ENCODE measurements around the gene ATP12A.

Gene ATP12A

DNA sequence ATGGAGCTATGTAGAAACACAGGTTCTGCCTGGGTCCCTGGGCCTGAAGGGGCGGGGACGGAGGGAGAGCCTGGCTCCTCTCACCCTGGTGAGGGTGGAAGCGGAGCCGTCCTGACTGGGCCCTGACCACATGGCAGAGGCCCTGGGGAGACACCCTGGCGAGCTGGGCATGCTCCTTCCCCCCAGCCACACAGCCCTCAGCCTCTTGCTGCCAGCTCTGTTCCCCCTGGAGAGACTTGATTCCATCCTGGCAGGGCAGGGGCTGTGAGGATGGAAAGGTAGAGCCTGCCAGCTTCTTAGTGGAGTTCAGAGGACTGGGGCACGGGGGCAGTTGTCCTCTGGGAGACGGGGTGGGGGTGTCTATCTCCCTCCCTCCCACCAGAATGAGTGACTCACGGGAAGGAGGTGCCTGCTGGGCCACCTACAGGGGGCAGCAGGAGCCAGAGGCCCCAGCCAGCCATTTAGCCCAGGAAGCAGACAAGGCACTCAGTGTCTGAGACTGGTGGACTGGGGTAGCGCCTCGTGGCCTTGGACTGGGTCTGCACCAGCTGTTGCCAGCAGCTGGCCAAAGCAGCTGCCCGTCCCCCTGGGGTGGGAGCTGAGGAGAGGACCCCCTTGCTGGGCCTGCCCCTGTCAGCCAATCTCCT lies 60.9 kb downstream of the ATP12A start:
- H3K9me3 Mint-ChIP-seq = no peaks in the 10 kb centered on the region
- H3K4me3 Mint-ChIP-seq = no peak overlapping the region
- peaks cover 31% of the 10 kb centered on the region for H3K4me1 Mint-ChIP-seq
- TF ChIP-seq, protein P1, sequence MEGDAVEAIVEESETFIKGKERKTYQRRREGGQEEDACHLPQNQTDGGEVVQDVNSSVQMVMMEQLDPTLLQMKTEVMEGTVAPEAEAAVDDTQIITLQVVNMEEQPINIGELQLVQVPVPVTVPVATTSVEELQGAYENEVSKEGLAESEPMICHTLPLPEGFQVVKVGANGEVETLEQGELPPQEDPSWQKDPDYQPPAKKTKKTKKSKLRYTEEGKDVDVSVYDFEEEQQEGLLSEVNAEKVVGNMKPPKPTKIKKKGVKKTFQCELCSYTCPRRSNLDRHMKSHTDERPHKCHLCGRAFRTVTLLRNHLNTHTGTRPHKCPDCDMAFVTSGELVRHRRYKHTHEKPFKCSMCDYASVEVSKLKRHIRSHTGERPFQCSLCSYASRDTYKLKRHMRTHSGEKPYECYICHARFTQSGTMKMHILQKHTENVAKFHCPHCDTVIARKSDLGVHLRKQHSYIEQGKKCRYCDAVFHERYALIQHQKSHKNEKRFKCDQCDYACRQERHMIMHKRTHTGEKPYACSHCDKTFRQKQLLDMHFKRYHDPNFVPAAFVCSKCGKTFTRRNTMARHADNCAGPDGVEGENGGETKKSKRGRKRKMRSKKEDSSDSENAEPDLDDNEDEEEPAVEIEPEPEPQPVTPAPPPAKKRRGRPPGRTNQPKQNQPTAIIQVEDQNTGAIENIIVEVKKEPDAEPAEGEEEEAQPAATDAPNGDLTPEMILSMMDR (IDR thresholded peaks at IDR 0.05; ENCODE audit: unreplicated experiment in 3 of 3) = no peak
- H3K27me3 Mint-ChIP-seq (ENCODE audit: low read depth) = peaks cover 42% of the 10 kb centered on the region
- H3K36me3 Mint-ChIP-seq (ENCODE audit: low read depth) = no peaks in the 10 kb centered on the region
- no peak overlapping the region for H3K27ac Mint-ChIP-seq

DNA sequence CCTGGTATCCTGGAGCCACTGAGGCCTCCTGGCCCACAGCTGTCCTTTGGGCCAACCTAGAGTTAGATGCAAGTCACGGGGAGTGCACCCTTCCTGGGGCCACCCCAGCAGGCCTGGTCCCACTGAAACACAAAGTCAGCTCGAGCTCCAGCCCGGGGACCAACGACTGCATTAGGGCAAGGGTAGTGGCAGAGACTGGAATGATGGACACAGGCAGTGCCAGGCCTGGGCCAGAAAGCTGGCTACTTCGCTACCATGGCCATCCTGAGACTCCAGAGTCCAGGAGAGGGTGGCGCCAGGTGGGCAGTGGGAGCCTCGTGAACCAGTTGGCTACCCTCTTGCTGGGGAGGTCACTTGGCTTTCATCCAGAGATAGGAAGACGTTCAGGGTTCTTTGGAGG lies 61.6 kb downstream of the ATP12A start:
- Mint-ChIP-seq H3K36me3 (ENCODE audit: low read depth) (no peaks in the 10 kb centered on the region), H3K4me3 (peak overlapping the region in 1 of 3 experiments; percentile 23), H3K9me3 (no peaks in the 10 kb centered on the region), H3K27me3 (ENCODE audit: low read depth) (peaks cover 48% of the 10 kb centered on the region), H3K27ac (peak overlapping the region in 1 of 3 experiments; percentile 52), H3K4me1 (peaks cover 31% of the 10 kb centered on the region)
- TF ChIP-seq, protein P1 (IDR thresholded peaks at IDR 0.05; ENCODE audit: unreplicated experiment in 3 of 3) = no peak

DNA sequence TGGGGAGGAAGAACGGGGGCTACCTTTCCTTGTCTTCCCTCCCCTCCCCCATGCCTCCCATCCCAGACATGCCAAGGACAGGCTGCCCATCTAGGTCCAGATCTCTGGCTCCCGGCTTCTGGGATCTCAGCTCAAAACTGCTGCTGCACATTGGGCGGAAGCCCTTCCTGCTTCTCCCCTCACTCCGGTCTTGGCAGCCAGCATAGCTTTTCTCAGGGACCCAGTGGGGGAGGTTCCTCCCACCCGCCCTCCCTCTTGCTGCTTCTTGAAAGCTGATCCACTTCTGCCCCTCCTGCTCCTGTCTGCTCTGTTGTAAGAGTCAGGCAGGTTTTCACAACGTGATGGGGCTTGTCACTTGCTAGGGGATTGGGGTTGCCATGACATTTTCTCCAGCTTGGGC lies 62.1 kb downstream of the ATP12A start:
- Mint-ChIP-seq H3K4me3 (peak overlapping the region in 2 of 3 experiments; percentile 46 to 55), H3K27ac (peak overlapping the region; percentile 44 to 52 (median 44)), H3K36me3 (ENCODE audit: low read depth) (no peaks in the 10 kb centered on the region), H3K9me3 (no peaks in the 10 kb centered on the region), H3K4me1 (peaks cover 34% of the 10 kb centered on the region), H3K27me3 (ENCODE audit: low read depth) (peaks cover 53% of the 10 kb centered on the region)
- TF ChIP-seq, protein P1 (IDR thresholded peaks at IDR 0.05; ENCODE audit: unreplicated experiment in 3 of 3) = no peak

DNA sequence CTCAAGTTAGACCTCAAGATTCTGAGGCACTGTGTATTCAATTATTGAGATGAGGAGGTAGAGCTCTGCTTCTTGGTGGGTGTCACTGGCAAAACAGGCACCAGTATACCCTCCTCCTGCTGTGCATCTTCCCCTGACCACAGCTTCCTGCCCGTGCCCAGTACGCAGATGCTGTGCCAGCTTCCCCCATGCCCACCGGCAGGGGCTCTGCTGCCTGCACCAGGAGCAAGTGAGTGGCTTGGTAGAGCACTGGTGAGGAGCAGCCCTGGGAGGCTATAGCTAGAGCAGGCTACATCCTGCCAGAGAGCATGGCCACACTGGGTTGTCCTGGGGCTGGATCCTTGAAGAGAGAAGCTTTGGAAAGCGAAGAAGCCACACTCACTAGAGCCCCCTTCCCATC lies 62.8 kb downstream of the ATP12A start:
- H3K4me3 Mint-ChIP-seq = peak overlapping the region in 2 of 3 experiments; percentile 46 to 55
- TF ChIP-seq, protein P1 (IDR thresholded peaks at IDR 0.05; ENCODE audit: unreplicated experiment in 3 of 3) = no peak
- H3K27ac Mint-ChIP-seq = peak overlapping the region in 1 of 3 experiments; percentile 44
- no peaks in the 10 kb centered on the region for H3K36me3 Mint-ChIP-seq (ENCODE audit: low read depth)
- H3K9me3 Mint-ChIP-seq = no peaks in the 10 kb centered on the region
- peaks cover 60% of the 10 kb centered on the region for H3K27me3 Mint-ChIP-seq (ENCODE audit: low read depth)
- peaks cover 35% of the 10 kb centered on the region for H3K4me1 Mint-ChIP-seq

DNA sequence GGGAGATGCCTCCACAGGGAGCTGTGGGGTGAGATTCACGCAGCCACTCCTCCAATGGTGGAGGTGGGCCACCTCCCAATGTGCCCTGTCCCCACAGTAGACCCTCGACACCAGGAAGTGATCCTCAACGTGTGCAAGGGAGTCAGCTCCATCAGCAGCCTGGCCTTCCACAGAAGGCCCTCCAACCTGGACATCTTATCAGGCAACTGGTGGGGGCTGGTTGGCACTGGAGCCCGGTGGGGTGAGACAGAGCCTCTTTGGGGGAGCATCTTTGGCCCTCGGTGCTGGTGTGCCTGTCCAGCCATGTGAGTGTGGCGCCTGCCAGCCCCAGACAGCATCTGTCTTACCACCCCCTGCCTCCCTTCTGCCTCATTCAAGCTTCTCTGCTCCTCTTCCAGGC lies 64.0 kb downstream of the ATP12A start:
- TF ChIP-seq, protein P1 (IDR thresholded peaks at IDR 0.05; ENCODE audit: unreplicated experiment in 3 of 3) = no peak
- Mint-ChIP-seq H3K4me3 (peak overlapping the region in 1 of 3 experiments; percentile 64), H3K36me3 (ENCODE audit: low read depth) (no peaks in the 10 kb centered on the region), H3K27me3 (ENCODE audit: low read depth) (peaks cover 67% of the 10 kb centered on the region), H3K9me3 (no peaks in the 10 kb centered on the region), H3K27ac (no peak overlapping the region), H3K4me1 (peaks cover 35% of the 10 kb centered on the region)

DNA sequence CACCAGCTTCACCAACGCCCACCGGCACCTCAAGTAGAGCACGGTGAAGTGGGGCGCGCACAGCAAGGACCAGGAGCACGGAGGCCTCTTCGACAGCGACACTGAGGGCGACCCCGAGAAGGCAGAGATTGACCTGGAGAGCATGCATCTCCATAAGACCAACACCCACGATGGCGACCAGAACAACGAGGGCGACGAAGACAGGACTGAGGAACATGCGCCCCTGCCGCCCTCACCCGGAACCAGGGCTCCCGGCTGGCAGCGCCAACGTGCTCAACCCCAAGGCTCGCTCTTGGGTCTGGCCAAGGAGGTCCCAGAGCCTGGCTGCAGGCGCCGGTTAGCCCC lies 65.3 kb downstream of the ATP12A start:
- H3K4me1 Mint-ChIP-seq = peaks cover 31% of the 10 kb centered on the region
- no peaks in the 10 kb centered on the region for H3K9me3 Mint-ChIP-seq
- H3K36me3 Mint-ChIP-seq (ENCODE audit: low read depth) = no peaks in the 10 kb centered on the region
- H3K4me3 Mint-ChIP-seq = peak overlapping the region; percentile 18 to 67 (median 28)
- H3K27me3 Mint-ChIP-seq (ENCODE audit: low read depth) = peaks cover 75% of the 10 kb centered on the region
- TF ChIP-seq, protein P1 (IDR thresholded peaks at IDR 0.05; ENCODE audit: unreplicated experiment in 3 of 3) = no peak
- H3K27ac Mint-ChIP-seq = no peak overlapping the region
